Glomerular visceral epithelial cell (primary cell): Measurements from ENCODE around the gene GSTA5.
"Not testable (repeated sequence)": the region's sequence is repeated elsewhere in the genome, so short reads cannot be mapped to it uniquely, and the experiment has no call there.

Experiments used
- DNase-seq: peaks from one replicate; pipeline ENCODE4 v3.0.0-alpha.2; 2016; ENCODE audit errors: extremely low spot score

GSTA5 gene

DNA sequence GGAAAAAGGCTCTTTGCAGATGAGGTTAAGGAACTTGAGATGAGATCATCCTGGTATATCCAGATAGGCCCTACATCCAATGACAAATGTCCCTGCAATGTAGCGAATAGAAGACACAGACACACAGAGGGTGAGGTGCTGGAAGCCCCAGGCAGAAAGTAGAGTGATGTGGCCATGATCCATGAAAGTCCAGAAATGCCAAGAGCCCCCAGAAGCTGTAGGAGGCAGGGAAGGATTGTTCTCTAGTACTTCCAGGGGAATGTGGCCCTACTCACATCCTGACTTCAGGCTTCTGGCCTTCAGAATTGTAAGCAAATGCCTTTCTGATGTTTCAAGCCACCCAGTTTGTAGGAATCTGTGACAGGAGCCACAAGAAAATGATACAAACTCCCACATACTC is 51.0 kb downstream of the GSTA5 start:
- DNase-seq, result peak; percentile 12

DNA sequence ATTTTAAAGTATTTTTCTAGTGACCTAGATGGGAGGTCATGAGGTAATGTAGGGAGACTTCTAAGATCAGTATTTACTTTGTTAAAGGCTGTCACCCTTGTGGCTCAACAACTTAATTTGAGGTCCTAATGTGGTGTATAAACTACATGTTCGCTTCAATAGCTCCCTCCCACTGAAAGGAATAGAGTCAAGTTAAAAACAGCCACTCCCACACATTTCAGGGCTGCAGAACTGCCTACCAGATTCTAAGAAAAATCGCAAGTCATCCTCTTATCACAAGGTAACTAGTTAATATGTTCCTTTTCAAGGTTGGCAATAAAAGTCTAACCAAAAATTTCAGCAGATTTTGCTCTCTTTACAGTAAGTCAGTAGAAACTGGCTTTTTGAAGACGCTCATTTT is 52.1 kb downstream of the GSTA5 start:
- DNase-seq, result no peak

DNA sequence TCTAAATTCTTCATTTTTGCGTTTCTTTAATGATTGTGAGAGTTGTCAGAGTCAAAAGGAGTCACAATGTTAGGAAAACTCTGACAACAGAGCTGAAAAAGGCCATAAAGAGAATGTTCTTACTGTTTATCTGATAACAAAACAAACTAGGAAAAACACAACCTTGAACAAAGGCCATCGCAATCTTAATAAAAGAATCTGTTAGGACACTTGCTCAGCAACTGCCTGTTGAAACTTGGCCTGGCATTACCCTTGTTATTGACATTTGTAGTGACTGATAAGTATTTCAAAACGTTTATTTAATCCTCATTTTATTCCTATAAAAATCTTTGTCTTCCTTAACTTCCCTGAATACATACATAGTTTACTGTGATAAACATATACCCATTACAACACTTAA is 52.7 kb downstream of the GSTA5 start:
- DNase-seq, result no peak

DNA sequence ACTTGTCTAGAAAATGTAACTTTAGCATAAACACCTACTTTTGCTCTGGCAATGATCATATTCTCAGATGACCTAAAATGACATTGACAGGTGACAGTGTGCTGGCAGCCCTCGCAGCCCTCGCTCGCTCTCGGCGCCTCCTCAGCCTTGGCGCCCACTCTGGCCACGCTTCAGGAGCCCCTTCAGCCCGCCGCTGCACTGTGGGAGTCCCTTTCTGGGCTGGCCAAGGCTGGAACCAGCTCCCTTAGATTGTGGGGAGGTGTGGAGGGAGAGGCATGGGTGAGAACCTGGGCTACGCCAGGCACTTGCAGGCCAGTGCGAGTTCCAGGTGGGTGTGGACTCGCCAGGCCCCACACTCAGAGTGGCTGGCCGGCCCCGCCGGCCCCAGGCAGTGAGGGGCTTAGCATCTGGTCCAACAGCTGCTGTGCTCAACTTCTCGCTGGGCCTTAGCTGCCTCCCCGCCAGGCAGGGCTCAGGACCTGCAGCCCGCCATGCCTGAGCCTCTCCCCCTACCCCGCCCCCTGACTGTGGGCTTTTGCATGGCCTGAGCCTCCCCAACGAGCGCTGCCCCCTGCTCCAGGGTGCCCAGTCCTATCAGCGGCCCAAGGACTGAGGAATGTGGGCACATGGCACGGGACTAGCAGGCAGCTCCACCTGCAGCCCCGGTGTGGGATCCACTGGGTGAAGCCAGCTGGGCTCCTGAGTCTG is 54.2 kb downstream of the GSTA5 start:
- no peak for DNase-seq

DNA sequence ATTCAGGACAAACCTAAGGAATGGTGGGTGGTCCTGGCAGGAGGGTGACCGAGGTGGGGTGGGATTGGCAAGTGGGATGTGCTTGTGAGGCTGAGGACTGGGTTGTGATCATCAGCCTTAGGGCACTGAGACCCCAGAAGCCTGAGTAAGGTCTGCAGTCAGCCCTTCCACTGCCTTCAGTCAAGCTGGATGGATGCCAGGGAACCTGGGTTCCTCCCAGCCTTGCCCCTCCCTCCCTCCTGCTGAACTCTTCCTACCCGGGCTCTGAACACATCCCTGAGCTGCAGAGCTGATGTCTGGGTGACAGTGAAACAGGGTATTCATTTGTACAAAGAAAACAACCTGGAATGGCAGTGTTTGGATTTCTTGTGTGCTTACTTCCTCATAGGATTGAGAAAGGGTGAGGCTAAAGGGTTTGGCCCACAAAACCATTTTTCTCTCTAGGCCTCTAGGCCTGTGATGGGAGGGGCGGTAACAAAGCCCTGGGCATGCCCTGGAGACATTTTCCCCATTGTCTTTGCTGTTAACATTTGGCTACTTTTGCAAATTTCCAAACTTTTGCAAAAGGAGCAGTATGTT is 57.8 kb downstream of the GSTA5 start:
- DNase-seq, result not testable (repeated sequence)

DNA sequence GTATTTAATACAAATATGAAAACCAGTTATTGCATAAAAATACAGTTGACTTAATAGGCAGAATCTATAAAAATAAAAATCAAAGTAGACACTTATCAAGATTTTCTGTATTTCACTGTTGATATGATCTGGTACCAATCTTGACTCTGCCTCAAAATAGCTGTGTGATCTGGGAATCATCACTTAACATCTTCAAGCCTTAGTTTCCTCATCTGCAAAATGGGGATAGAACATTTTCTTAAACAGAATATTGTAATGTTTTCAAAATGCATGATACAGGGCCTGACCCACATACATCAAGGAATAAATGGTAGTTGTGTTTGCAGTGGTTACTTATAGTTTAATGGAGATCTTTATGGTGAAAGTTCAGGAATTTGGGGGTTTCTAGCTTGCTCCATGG is 58.4 kb downstream of the GSTA5 start:
- DNase-seq, result not testable (repeated sequence)
